ENCODE data around the gene PDZK1IP1.

Gene PDZK1IP1

GRCh38 chr1:47223921-47224675 lies 34.3 kb upstream of the PDZK1IP1 start:
- in situ Hi-C loops (cut with HindIII; ENCODE audit: low sequenced_read_pairs), result no loop called here
- TF ChIP-seq CTCF (IDR thresholded peaks at IDR 0.05; ENCODE audit: low read depth, low read length), result no peak
- DNase-seq (ENCODE audit: low read depth, low spot score), result no peak
- no peak overlapping the region for H3K4me3 ChIP-seq (ENCODE audit: low read depth, low read length)

GRCh38 chr1:47223174-47223920 lies 33.5 kb upstream of the PDZK1IP1 start:
- no peak overlapping the region for H3K4me3 ChIP-seq (ENCODE audit: low read depth, low read length)
- no peak for TF ChIP-seq CTCF (IDR thresholded peaks at IDR 0.05; ENCODE audit: low read depth, low read length)
- in situ Hi-C loops (cut with HindIII; ENCODE audit: low sequenced_read_pairs), result no loop called here
- no peak for DNase-seq (ENCODE audit: low read depth, low spot score)

GRCh38 chr1:47222476-47222875 lies 32.6 kb upstream of the PDZK1IP1 start:
- no peak overlapping the region for H3K4me3 ChIP-seq (ENCODE audit: low read depth, low read length)
- TF ChIP-seq CTCF (IDR thresholded peaks at IDR 0.05; ENCODE audit: low read depth, low read length), result no peak
- DNase-seq (ENCODE audit: low read depth, low spot score), result no peak
- in situ Hi-C loops (cut with HindIII; ENCODE audit: low sequenced_read_pairs), result no loop called here

- H3K4me3 ChIP-seq (ENCODE audit: low read depth, low read length), result no peak overlapping the region
- in situ Hi-C loops (cut with HindIII; ENCODE audit: low sequenced_read_pairs), result no loop called here
- DNase-seq (ENCODE audit: low read depth, low spot score), result no peak
- TF ChIP-seq CTCF (IDR thresholded peaks at IDR 0.05; ENCODE audit: low read depth, low read length), result no peak
Observed at GRCh38 chr1:47219590-47220220, 29.9 kb upstream of the PDZK1IP1 start.

- no peak overlapping the region for H3K4me3 ChIP-seq (ENCODE audit: low read depth, low read length)
- TF ChIP-seq CTCF (IDR thresholded peaks at IDR 0.05; ENCODE audit: low read depth, low read length), result no peak
- no peak for DNase-seq (ENCODE audit: low read depth, low spot score)
- in situ Hi-C loops (cut with HindIII; ENCODE audit: low sequenced_read_pairs), result no loop called here
Observed at GRCh38 chr1:47219001-47219400, 29.2 kb upstream of the PDZK1IP1 start.

- no peak for DNase-seq (ENCODE audit: low read depth, low spot score)
- TF ChIP-seq CTCF (IDR thresholded peaks at IDR 0.05; ENCODE audit: low read depth, low read length), result no peak
- in situ Hi-C loops (cut with HindIII; ENCODE audit: low sequenced_read_pairs), result no loop called here
- no peak overlapping the region for H3K4me3 ChIP-seq (ENCODE audit: low read depth, low read length)
Observed at GRCh38 chr1:47216278-47217059, 26.6 kb upstream of the PDZK1IP1 start.
